IPS-11a (cell line): ENCODE results near the gene DYNC2LI1.

ENCODE experiments used
- H3K4me3 ChIP-seq: one replicate; pipeline ENCODE4 v1.5.1; 2013; ENCODE audit warnings: low read depth, low read length, control low read depth

The DYNC2LI1 gene

GRCh38 chr2:43842866-43843226 is 69.0 kb downstream of the DYNC2LI1 start:
- no peak overlapping the region for H3K4me3 ChIP-seq

- H3K4me3 ChIP-seq, result no peak overlapping the region
Measured at GRCh38 chr2:43845181-43845580, 71.3 kb downstream of the DYNC2LI1 start.

DNA sequence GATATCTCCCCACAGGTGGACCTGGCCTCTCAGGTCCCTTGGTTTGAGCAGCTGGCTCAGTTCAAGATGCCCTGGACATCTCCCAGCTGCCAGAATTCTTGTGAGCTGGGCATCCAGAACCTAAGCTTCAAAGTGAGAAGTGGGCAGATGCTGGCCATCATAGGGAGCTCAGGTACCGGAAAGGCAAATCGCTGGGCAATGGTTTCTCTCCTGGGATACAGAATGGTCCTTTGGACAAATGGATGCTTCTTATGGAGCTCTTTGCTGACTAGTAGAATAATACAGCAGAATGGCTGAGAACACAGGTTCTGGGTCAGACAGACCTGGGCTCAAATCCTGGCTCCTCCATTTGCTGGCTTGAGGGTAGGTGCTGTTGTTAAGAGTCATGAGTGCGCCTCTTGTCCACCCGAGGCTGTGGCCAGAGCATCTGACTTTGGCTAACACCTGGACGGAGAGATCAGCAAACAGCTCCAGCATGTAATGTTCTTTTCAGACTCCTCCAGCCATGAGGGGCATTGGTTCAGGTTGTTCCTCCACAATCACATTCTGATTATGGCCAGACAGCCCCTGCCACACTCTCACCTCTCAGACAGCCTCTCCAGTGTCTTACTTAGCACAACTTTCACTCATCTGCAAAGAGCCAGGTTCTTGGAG is 72.4 kb downstream of the DYNC2LI1 start:
- H3K4me3 ChIP-seq, result no peak overlapping the region

DNA sequence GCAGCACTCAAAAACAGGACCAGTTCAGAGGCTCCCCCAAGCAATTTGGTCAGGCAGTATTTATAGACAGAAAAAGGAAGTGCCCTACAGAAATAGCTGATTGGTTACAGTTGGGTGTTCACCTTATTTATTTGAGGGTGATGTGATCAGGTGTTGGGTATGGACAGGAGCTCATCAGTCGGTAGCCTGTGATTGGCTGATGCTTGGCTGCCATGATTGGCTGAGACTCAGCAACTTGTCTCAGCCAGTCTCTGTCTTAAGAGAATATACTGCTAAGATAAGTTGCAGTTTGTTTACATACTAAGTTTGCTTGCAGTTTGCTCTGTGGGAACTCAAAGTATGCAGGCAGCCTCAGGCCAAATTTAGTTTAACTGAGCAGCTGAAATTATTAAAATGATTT is 74.4 kb downstream of the DYNC2LI1 start:
- no peak overlapping the region for H3K4me3 ChIP-seq

DNA sequence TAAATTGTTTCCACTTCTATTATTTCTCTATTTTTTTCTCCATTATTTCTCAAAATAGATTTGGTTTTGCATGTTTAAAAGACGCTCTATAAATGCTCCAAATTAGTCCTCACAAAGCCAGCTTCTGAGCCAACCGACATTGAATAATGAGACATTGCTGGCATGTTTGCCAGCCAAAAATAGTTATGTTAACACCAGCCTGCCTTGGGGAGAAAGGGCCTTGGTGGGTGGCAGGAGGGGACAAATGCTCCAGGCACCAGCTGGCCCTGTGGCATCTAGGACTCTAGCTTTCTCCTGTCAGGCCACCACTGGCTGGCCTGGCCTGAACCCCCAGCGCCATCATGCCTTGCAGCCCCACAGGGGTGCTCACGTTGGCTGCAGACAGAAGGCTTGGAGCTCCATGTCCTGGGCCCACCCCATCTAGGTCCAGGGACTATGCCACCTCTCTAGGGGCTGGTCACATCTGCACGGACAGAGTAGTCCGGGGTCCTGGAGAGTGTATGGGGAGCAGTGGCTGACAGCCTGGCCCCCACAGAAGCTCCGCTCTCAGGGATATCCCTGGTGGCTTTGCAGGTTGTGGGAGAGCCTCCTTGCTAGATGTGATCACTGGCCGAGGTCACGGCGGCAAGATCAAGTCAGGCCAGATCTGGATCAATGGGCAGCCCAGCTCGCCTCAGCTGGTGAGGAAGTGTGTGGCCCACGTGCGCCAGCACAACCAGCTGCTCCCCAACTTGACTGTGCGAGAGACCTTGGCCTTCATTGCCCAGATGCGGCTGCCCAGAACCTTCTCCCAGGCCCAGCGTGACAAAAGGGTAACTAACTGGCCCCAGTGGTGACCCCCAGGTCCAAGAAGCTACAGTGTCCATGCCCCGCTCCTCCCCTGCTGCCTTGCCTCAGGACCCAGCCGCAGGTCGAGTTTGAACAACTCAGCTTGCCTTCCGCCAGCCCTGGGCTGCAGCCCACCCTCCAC is 77.5 kb downstream of the DYNC2LI1 start:
- H3K4me3 ChIP-seq, result no peak overlapping the region

DNA sequence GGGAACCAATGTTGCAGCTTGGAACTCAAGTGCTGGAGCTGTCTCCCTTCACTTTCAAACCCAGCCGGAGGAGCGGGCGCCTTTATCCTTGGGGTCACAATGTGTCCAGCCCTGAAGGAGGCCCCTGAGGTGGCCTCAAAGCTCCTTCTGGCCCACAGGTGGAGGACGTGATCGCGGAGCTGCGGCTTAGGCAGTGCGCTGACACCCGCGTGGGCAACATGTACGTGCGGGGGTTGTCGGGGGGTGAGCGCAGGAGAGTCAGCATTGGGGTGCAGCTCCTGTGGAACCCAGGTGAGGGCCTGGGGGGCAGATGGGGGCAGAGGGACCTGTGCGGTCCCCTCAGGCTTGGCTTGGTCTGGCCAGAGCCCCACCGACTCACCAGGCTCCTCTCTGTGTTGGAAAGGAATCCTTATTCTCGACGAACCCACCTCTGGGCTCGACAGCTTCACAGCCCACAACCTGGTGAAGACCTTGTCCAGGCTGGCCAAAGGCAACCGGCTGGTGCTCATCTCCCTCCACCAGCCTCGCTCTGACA is 78.4 kb downstream of the DYNC2LI1 start:
- no peak overlapping the region for H3K4me3 ChIP-seq

DNA sequence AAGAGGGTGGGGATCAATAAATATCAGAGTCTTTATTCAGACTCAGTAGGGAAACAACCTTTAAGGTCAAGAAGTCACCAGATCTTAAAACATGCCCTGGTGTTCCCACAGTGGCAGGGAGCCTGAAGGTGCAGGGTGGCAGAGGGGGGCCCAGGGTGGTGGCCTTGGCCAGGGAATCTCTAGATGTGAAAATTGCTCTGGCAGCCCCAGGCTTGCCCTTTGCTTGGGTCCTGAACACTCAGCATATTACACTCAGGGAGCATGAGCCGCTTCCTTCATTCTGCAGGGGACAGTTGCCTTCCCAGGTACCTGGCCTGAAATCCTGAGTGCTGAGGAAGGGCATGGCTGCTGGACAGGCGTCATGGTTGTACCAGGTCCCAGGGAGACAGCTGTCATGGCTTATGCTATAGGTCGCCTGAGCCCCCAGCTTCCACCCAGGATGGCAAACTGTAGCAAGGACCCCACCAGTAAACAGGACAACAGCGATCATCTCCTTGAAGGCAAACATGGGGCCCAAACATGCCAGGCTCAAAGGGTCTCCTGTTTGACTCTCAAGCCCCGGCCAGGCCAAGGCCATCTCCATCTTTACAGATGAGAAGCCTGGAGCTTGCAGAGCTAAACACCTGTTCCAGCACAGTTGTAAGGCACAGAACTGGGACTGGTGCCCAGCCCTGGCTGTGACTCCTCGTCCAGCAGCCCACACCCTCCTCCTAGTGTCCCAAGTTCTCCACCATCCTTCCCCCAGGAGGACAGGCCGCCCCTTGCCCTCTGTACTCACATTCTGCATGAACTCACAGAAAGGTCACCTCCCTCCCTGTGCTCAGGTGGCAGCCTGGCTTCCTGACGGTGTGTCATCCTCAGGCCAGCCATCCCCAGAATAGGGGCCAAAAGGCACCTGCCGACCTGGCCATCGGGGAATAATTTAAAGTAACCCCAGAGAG is 79.6 kb downstream of the DYNC2LI1 start:
- H3K4me3 ChIP-seq, result no peak overlapping the region

GRCh38 chr2:43854671-43855070 is 80.8 kb downstream of the DYNC2LI1 start:
- H3K4me3 ChIP-seq, result no peak overlapping the region

- no peak overlapping the region for H3K4me3 ChIP-seq
Measured at GRCh38 chr2:43855292-43855691, 81.5 kb downstream of the DYNC2LI1 start.
